Liver (tissue), 9 donors: ENCODE measurements around the gene PROX1. TPM values are rescaled to one million over a fixed set of nuclear protein-coding genes. Genes with fewer than 3 reads are reported as not detected.

Source experiments
- DNase-seq: peaks from one replicate; pipeline ENCODE4 v3.0.0-alpha.2; 2017; ENCODE audit warnings: low spot score
- H3K27ac ChIP-seq, 2 donors: one replicate each; pipeline ENCODE4 v1.7.0; 2013; ENCODE audit warnings: inconsistent platforms in 2 of 2, low read length in 2 of 2, control low read depth in 1 of 2, low read depth in 1 of 2, mild to moderate bottlenecking in 1 of 2
- H3K27me3 ChIP-seq, 4 donors: one replicate each; pipeline versions ENCODE4 v1.6.1 to v1.7.0; 2013; ENCODE audit warnings: low read length in 3 of 4, inconsistent platforms in 1 of 4, mild to moderate bottlenecking in 1 of 4, moderate library complexity in 1 of 4; ENCODE audit not compliant: control insufficient read depth in 4 of 4, insufficient read depth in 4 of 4
- H3K36me3 ChIP-seq, 4 donors: one replicate each; pipeline versions ENCODE4 v1.6.1 to v1.7.0; 2013; ENCODE audit warnings: low read length in 3 of 4, mild to moderate bottlenecking in 3 of 4, low read depth in 1 of 4, moderate library complexity in 1 of 4; ENCODE audit not compliant: control insufficient read depth in 4 of 4, insufficient read depth in 3 of 4
- H3K4me1 ChIP-seq, 4 donors: one replicate each; pipeline versions ENCODE4 v1.6.1 to v1.7.0; 2013; ENCODE audit warnings: low read length in 3 of 4, mild to moderate bottlenecking in 3 of 4, moderate library complexity in 1 of 4; ENCODE audit not compliant: control insufficient read depth in 4 of 4, insufficient read depth in 4 of 4
- H3K4me3 ChIP-seq, 3 donors: one replicate each; pipeline versions ENCODE4 v1.6.1 to v1.7.0; 2013; ENCODE audit warnings: low read length in 3 of 3, control low read depth in 1 of 3, low read depth in 1 of 3, mild to moderate bottlenecking in 1 of 3
- H3K9ac ChIP-seq, 2 donors: one replicate each; pipeline ENCODE4 v1.7.0; 2013; ENCODE audit warnings: low read length in 2 of 2, mild to moderate bottlenecking in 2 of 2, moderate library complexity in 2 of 2, control low read depth in 1 of 2, low read depth in 1 of 2
- H3K9me3 ChIP-seq, 4 donors: one replicate each; pipeline versions ENCODE4 v1.6.1 to v1.7.0; 2013; ENCODE audit warnings: low read length in 3 of 4; ENCODE audit not compliant: control insufficient read depth in 4 of 4
- ATF3 ChIP-seq: IDR thresholded peaks from 2 replicates; pipeline ENCODE4 v1.6.1; 2016; ENCODE audit warnings: antibody characterized with exemption
- CTCF ChIP-seq: fragments of 150-350 bp; IDR thresholded peaks from 2 replicates; pipeline ENCODE4 v1.5.1; 2017; ENCODE audit warnings: improper control_type of control experiment, low read depth, low read length; ENCODE audit not compliant: missing input control
- GABPA ChIP-seq, 2 donors: IDR thresholded peaks in 1 of 2; conservative IDR thresholded peaks in 1 of 2; 2 replicates each; pipeline ENCODE4 v1.6.1; 2016; ENCODE audit warnings: antibody characterized with exemption in 2 of 2, mild to moderate bottlenecking in 1 of 2, moderate library complexity in 1 of 2
- MAX ChIP-seq: IDR thresholded peaks from 2 replicates; pipeline ENCODE4 v1.6.1; 2016; ENCODE audit warnings: antibody characterized with exemption
- RXRA ChIP-seq, 2 donors: IDR thresholded peaks; 2 replicates each; pipeline ENCODE4 v1.6.1; 2017 to 2018; ENCODE audit warnings: antibody characterized with exemption in 2 of 2, mild to moderate bottlenecking in 1 of 2
- SP1 ChIP-seq: IDR thresholded peaks from 2 replicates; pipeline ENCODE4 v1.6.1; 2018; ENCODE audit warnings: antibody characterized with exemption, mild to moderate bottlenecking
- TAF1 ChIP-seq: conservative IDR thresholded peaks from 2 replicates; pipeline ENCODE4 v1.6.1; 2016; ENCODE audit warnings: antibody characterized with exemption, mild to moderate bottlenecking
- YY1 ChIP-seq: IDR thresholded peaks from 2 replicates; pipeline ENCODE4 v1.6.1; 2016; ENCODE audit warnings: antibody characterized with exemption, mild to moderate bottlenecking
- ZBTB33 ChIP-seq: IDR thresholded peaks from 2 replicates; pipeline ENCODE4 v1.6.1; 2016; ENCODE audit warnings: antibody characterized with exemption
- WGBS: extraction: QIAGEN DNeasy Blood & Tissue Kit; methylation state at CpG from one replicate; pipeline ENCODE4 v1.1.7; 2013; 5-methylcytosine and 5-hydroxymethylcytosine counted together
- polyA plus RNA-seq, 2 donors: library from polyadenylated mRNA; stranded (reverse) in 1 of 2; unstranded in 1 of 2; fragments of 200-250 nt in 1 of 2; fragments of >200 nt in 1 of 2; fragmentation: Nextera tagmentation in 1 of 2; extraction: Ambion mirVana in 1 of 2; gene quantifications; one replicate each; pipeline versions ENCODE4 v1.2.1 to v1.2.3, GENCODE V29; 2013 to 2015
- total RNA-seq, 2 donors: library from RNA; depleted of rRNA; stranded (reverse); fragments of >200 nt; gene quantifications; one replicate each; pipeline ENCODE4 v1.2.3, GENCODE V29; 2014
- donor health status: healthy.
- donor health status: healthy.
- donor health status: healthy.
- donor health status: healthy.
- donor health status: healthy.

The PROX1 gene
- total and polyA plus RNA-seq, 4 donors, result 18.3 to 101 (median 31.3) TPM

- no peaks in the 10 kb centered on the region for H3K9me3 ChIP-seq
These were observed 10.0 kb downstream of the PROX1 start for GRCh38 chr1:213997772-213998107.

GRCh38 chr1:213998785-213999184, 11.0 kb downstream of the PROX1 start:
- peak; percentile 1 for DNase-seq
- no peaks in the 10 kb centered on the region for H3K9me3 ChIP-seq
- H3K36me3 ChIP-seq, result peaks cover 8 to 55% (median 16%) of the 10 kb centered on the region in 4 donors
- WGBS, result 91% methylated on average over 6 of the region's 6 CpGs
- H3K27me3 ChIP-seq, result no peaks in the 10 kb centered on the region
- no peak overlapping the region for H3K27ac ChIP-seq
- TF ChIP-seq YY1, result no peak
- H3K4me1 ChIP-seq, result peaks cover 8 to 64% (median 37%) of the 10 kb centered on the region in 4 donors
- H3K4me3 ChIP-seq, result no peak overlapping the region
- H3K9ac ChIP-seq, result no peak overlapping the region

More at GRCh38 chr1:213997772-213998107, 10.0 kb downstream of the PROX1 start:
- Histone ChIP-seq H3K27ac (peak overlapping the region in 1 of 2 donors; percentile 28), H3K4me3 (no peak overlapping the region), H3K9ac (no peak overlapping the region), H3K4me1 (peaks cover 6 to 54% (median 36%) of the 10 kb centered on the region in 4 donors), H3K36me3 (peaks cover 8 to 53% (median 16%) of the 10 kb centered on the region in 4 donors), H3K27me3 (no peaks in the 10 kb centered on the region)
- 95% methylated on average over 13 of the region's 13 CpGs for WGBS
- TF ChIP-seq GABPA (IDR thresholded peaks at IDR 0.05 in 1 of 2, conservative IDR thresholded peaks at IDR 0.05 in 1 of 2) (no peak), YY1 (peak; percentile 3)
- peak; percentile 17 for DNase-seq

- TF ChIP-seq GABPA (IDR thresholded peaks at IDR 0.05 in 1 of 2, conservative IDR thresholded peaks at IDR 0.05 in 1 of 2), result no peak
- TF ChIP-seq ZBTB33, result no peak
- no peak for TF ChIP-seq CTCF
- TF ChIP-seq MAX, result no peak
- no peak for TF ChIP-seq SP1
- no peak for TF ChIP-seq ATF3
- TF ChIP-seq TAF1, result no peak
- TF ChIP-seq RXRA (IDR thresholded peaks at IDR 0.05), result no peak
- WGBS, result 64% methylated on average over 2 of the region's 2 CpGs
- H3K4me3 ChIP-seq, result no peak overlapping the region
- H3K27me3 ChIP-seq, result no peaks in the 10 kb centered on the region
- H3K4me1 ChIP-seq, result peaks cover 9 to 66% (median 35%) of the 10 kb centered on the region in 4 donors
- H3K9me3 ChIP-seq, result no peaks in the 10 kb centered on the region
- peaks cover 8 to 57% (median 20%) of the 10 kb centered on the region in 4 donors for H3K36me3 ChIP-seq
- H3K27ac ChIP-seq, result no peak overlapping the region
- no peak for DNase-seq
- no peak overlapping the region for H3K9ac ChIP-seq
These were observed 12.0 kb downstream of the PROX1 start for GRCh38 chr1:213999732-214000131.
